WTC11 (cell line): Measurements from ENCODE around the gene C1QTNF12. TPM values are rescaled to one million over a fixed set of nuclear protein-coding genes. Genes with fewer than 3 reads are reported as not detected.

Experiments used
- ATAC-seq: fragments of 200-7000 bp; cut with Tn5 transposase; 2 replicates; pipeline ENCODE4 v1.10.0; 2021; ENCODE audit warnings: mild to moderate bottlenecking, moderate library complexity
- CTCF ChIA-PET: fragments of 300-600 bp; sonication (Branson Sonifier 250); formaldehyde crosslinking; loops from one replicate; lab custom pipeline; 2021; ENCODE audit warnings: antibody characterized with exemption; lab: Charles Lee
- POLR2A ChIA-PET: fragments of 350-600 bp; sonication (Branson Sonifier 250); formaldehyde crosslinking; loops from one replicate; lab custom pipeline; 2021; ENCODE audit warnings: antibody characterized with exemption; lab: Charles Lee
- DNase-seq: peaks from one replicate; pipeline ENCODE4 v3.0.0; 2021; ENCODE audit warnings: low spot score
- H3K27ac Mint-ChIP-seq: 2 replicates; pipeline ENCODE4 v1.8.0; 2021; ENCODE audit warnings: mixed read lengths
- H3K27me3 Mint-ChIP-seq: 2 replicates; pipeline ENCODE4 v1.8.0; 2021; ENCODE audit warnings: low read depth, mild to moderate bottlenecking, moderate library complexity, mixed read lengths
- H3K36me3 Mint-ChIP-seq: 2 replicates; pipeline ENCODE4 v1.8.0; 2021; ENCODE audit warnings: mixed read lengths
- H3K4me1 Mint-ChIP-seq: 2 replicates; pipeline ENCODE4 v1.8.0; 2022; ENCODE audit warnings: mixed read lengths
- H3K4me3 Mint-ChIP-seq: 2 replicates; pipeline ENCODE4 v1.8.0; 2021; ENCODE audit warnings: mild to moderate bottlenecking, moderate library complexity, mixed read lengths
- H3K9me3 Mint-ChIP-seq: 2 replicates; pipeline ENCODE4 v1.8.0; 2021; ENCODE audit warnings: mixed read lengths
- CBFB ChIP-seq: sonication (generic); formaldehyde crosslinking; IDR thresholded peaks from 2 replicates; pipeline ENCODE4 v1.8.1; 2022; ENCODE audit warnings: mild to moderate bottlenecking, low read depth, missing genetic modification reagents
- EMX1 ChIP-seq: fragments of 250-450 bp; sonication (Bioruptor Pico); IDR thresholded peaks from 2 replicates; pipeline ENCODE4 v1.8.0; 2021; ENCODE audit warnings: mild to moderate bottlenecking
- ESRRA ChIP-seq: sonication (generic); formaldehyde crosslinking; IDR thresholded peaks from 2 replicates; pipeline ENCODE4 v1.8.1; 2022; ENCODE audit warnings: mild to moderate bottlenecking, missing genetic modification reagents, borderline replicate concordance
- JUN ChIP-seq: sonication (generic); formaldehyde crosslinking; IDR thresholded peaks from 2 replicates; pipeline ENCODE4 v1.8.0; 2023; ENCODE audit warnings: mild to moderate bottlenecking, missing genetic modification reagents
- NFATC4 ChIP-seq: fragments of 250-450 bp; sonication (Bioruptor Pico); IDR thresholded peaks from 2 replicates; pipeline ENCODE4 v1.9.0; 2021; ENCODE audit warnings: mild to moderate bottlenecking
- NFYB ChIP-seq: sonication (generic); formaldehyde crosslinking; conservative IDR thresholded peaks from 2 replicates; pipeline ENCODE4 v1.8.0; 2022; ENCODE audit warnings: low read depth, missing genetic modification reagents
- PRRX2 ChIP-seq: fragments of 250-450 bp; sonication (Bioruptor Pico); IDR thresholded peaks from 2 replicates; pipeline ENCODE4 v1.8.0; 2021; ENCODE audit warnings: mild to moderate bottlenecking
- total RNA-seq: library from RNA; stranded (reverse); gene quantifications from 3 replicates; pipeline ENCODE4 v1.2.3, GENCODE V29; 2021
- TF ChIP-seq, protein P1 (sequence below): sonication (generic); formaldehyde crosslinking; IDR thresholded peaks from 2 replicates; pipeline ENCODE4 v1.8.1; 2023; ENCODE audit warnings: mild to moderate bottlenecking, missing genetic modification reagents
- TF ChIP-seq, protein P2 (sequence below): sonication (generic); formaldehyde crosslinking; IDR thresholded peaks from 2 replicates; pipeline ENCODE4 v1.8.0; 2022; ENCODE audit warnings: mild to moderate bottlenecking, missing genetic modification reagents
- TF ChIP-seq, protein P3 (sequence below): sonication (generic); formaldehyde crosslinking; IDR thresholded peaks from 2 replicates; pipeline ENCODE4 v1.8.0; 2022; ENCODE audit warnings: mild to moderate bottlenecking, missing genetic modification reagents
- TF ChIP-seq, protein P4 (sequence below): sonication (generic); formaldehyde crosslinking; IDR thresholded peaks from 2 replicates; pipeline ENCODE4 v1.8.0; 2022; ENCODE audit warnings: missing genetic modification reagents
- TF ChIP-seq, protein P5 (sequence below): sonication (generic); formaldehyde crosslinking; IDR thresholded peaks from 2 replicates; pipeline ENCODE4 v1.8.1; 2022; ENCODE audit warnings: mild to moderate bottlenecking, moderate library complexity, missing genetic modification reagents
- TF ChIP-seq, protein P6 (sequence below): sonication (generic); formaldehyde crosslinking; IDR thresholded peaks from 2 replicates; pipeline ENCODE4 v1.8.0; 2023; ENCODE audit warnings: missing genetic modification reagents, mild to moderate bottlenecking, borderline replicate concordance
- TF ChIP-seq, protein P7 (sequence below): sonication (generic); formaldehyde crosslinking; IDR thresholded peaks from 2 replicates; pipeline ENCODE4 v1.8.0; 2023; ENCODE audit warnings: mild to moderate bottlenecking, missing genetic modification reagents

Gene C1QTNF12
- total RNA-seq, 1 experiment from 2014 or later: 10.3 TPM

DNA sequence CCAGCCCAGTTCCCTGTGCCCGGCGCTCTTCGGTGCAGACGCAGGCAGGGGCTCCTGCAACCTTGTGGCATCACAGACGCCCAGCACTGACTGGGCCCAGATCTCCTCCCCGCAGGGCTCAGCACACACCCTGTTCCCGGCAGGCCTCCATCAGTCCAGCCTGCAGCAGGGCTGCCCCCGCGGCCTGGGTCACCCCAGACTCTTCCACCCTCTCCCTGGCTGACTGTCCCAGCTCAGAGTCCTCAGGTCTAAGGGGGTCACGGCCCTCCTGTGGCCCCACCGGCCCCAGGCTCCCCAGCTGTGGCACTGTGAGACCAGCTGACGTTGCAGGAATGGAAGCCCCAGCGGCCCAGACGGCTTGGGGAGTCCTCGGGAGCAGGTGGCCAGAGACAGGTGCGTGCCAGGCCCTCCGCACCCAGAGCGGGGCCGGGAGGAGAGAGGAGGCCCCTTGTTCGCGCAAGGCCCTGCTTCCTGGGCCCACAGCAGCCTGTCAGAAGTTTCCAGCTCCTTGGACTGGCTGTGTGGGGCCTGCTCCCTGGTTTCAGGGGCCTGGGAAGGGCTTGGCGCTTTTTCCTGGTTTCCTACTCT, 10.3 kb downstream of the C1QTNF12 start:
- Mint-ChIP-seq H3K27ac (no peak overlapping the region), H3K27me3 (no peaks in the 10 kb centered on the region), H3K4me3 (no peak overlapping the region), H3K36me3 (peaks cover 5% of the 10 kb centered on the region), H3K9me3 (peaks cover 3% of the 10 kb centered on the region; the same call in 1 of the 2 replicates), H3K4me1 (peaks cover 3% of the 10 kb centered on the region)
- DNase-seq (no peak), ATAC-seq (no peak)
- TF ChIP-seq, protein P1, sequence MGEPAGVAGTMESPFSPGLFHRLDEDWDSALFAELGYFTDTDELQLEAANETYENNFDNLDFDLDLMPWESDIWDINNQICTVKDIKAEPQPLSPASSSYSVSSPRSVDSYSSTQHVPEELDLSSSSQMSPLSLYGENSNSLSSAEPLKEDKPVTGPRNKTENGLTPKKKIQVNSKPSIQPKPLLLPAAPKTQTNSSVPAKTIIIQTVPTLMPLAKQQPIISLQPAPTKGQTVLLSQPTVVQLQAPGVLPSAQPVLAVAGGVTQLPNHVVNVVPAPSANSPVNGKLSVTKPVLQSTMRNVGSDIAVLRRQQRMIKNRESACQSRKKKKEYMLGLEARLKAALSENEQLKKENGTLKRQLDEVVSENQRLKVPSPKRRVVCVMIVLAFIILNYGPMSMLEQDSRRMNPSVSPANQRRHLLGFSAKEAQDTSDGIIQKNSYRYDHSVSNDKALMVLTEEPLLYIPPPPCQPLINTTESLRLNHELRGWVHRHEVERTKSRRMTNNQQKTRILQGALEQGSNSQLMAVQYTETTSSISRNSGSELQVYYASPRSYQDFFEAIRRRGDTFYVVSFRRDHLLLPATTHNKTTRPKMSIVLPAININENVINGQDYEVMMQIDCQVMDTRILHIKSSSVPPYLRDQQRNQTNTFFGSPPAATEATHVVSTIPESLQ (CRISPR knock-in tag): no peak
- TF ChIP-seq, protein P2, sequence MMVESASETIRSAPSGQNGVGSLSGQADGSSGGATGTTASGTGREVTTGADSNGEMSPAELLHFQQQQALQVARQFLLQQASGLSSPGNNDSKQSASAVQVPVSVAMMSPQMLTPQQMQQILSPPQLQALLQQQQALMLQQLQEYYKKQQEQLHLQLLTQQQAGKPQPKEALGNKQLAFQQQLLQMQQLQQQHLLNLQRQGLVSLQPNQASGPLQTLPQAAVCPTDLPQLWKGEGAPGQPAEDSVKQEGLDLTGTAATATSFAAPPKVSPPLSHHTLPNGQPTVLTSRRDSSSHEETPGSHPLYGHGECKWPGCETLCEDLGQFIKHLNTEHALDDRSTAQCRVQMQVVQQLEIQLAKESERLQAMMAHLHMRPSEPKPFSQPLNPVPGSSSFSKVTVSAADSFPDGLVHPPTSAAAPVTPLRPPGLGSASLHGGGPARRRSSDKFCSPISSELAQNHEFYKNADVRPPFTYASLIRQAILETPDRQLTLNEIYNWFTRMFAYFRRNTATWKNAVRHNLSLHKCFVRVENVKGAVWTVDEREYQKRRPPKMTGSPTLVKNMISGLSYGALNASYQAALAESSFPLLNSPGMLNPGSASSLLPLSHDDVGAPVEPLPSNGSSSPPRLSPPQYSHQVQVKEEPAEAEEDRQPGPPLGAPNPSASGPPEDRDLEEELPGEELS (CRISPR knock-in tag): no peak
- TF ChIP-seq, protein P3, sequence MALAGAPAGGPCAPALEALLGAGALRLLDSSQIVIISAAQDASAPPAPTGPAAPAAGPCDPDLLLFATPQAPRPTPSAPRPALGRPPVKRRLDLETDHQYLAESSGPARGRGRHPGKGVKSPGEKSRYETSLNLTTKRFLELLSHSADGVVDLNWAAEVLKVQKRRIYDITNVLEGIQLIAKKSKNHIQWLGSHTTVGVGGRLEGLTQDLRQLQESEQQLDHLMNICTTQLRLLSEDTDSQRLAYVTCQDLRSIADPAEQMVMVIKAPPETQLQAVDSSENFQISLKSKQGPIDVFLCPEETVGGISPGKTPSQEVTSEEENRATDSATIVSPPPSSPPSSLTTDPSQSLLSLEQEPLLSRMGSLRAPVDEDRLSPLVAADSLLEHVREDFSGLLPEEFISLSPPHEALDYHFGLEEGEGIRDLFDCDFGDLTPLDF: 0 out of 2 replicates have a peak, but pooled peaks have one; percentile 22
- 0 out of 2 replicates have a peak, but pooled peaks have one; percentile 10 for TF ChIP-seq ESRRA
- ChIA-PET CTCF (interaction anchor here (0.8 to 2.3 kb wide), 4 partner anchors 11 to 115 kb away, joined by 3 to 9 read pairs (median 5); partner anchors contain the start of genes C1QTNF12 and UBE2J2), POLR2A (no interaction called here)

DNA sequence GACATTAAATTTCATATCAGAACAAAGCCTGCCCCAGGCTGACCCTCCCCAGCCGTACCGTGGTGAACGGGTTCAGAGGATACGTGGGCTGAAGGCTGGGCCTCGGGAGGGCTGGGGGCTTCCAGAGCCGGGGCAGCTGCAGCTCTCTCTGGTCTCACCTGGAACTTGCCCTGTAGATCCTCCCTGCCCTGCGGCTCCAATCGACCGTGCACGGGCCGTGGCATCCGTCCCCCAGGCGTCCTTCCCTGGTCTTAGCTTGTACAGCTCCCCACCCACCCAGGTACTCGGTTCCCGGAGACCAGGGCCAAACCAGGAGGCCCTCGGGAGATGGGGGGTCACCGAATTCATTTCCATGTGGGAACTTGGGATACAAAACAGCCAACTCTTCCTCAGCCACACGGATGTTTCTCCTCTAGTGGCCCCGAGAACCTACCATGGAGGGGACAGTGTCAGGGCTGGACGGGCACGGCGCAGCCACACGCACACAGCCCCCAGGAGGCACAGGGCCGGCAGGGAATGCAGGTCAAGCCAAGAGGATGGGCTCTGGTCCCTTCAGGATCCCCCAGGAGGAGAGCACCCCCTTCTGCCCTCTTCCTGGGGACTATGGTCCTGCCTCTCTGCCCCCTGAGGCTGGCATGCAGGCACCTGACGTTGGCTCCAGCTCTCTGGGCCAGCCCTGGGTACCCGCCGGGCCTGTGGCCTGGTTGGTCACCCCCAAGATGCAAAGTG, 11.3 kb downstream of the C1QTNF12 start:
- ChIA-PET CTCF (no interaction called here), POLR2A (no interaction called here)
- Mint-ChIP-seq H3K4me1 (peaks cover 10% of the 10 kb centered on the region), H3K9me3 (peaks cover 3% of the 10 kb centered on the region; the same call in 1 of the 2 replicates), H3K27me3 (no peaks in the 10 kb centered on the region), H3K4me3 (no peak overlapping the region), H3K27ac (no peak overlapping the region), H3K36me3 (peaks cover 5% of the 10 kb centered on the region)
- no peak for DNase-seq
- no peak for ATAC-seq
- TF ChIP-seq, protein P4, sequence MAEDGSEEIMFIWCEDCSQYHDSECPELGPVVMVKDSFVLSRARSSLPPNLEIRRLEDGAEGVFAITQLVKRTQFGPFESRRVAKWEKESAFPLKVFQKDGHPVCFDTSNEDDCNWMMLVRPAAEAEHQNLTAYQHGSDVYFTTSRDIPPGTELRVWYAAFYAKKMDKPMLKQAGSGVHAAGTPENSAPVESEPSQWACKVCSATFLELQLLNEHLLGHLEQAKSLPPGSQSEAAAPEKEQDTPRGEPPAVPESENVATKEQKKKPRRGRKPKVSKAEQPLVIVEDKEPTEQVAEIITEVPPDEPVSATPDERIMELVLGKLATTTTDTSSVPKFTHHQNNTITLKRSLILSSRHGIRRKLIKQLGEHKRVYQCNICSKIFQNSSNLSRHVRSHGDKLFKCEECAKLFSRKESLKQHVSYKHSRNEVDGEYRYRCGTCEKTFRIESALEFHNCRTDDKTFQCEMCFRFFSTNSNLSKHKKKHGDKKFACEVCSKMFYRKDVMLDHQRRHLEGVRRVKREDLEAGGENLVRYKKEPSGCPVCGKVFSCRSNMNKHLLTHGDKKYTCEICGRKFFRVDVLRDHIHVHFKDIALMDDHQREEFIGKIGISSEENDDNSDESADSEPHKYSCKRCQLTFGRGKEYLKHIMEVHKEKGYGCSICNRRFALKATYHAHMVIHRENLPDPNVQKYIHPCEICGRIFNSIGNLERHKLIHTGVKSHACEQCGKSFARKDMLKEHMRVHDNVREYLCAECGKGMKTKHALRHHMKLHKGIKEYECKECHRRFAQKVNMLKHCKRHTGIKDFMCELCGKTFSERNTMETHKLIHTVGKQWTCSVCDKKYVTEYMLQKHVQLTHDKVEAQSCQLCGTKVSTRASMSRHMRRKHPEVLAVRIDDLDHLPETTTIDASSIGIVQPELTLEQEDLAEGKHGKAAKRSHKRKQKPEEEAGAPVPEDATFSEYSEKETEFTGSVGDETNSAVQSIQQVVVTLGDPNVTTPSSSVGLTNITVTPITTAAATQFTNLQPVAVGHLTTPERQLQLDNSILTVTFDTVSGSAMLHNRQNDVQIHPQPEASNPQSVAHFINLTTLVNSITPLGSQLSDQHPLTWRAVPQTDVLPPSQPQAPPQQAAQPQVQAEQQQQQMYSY (CRISPR knock-in tag): no peak
- no peak for TF ChIP-seq JUN (CRISPR knock-in tag)
- TF ChIP-seq PRRX2 (CRISPR knock-in tag): no peak
- TF ChIP-seq NFYB (CRISPR knock-in tag): no peak
- TF ChIP-seq, protein P5, sequence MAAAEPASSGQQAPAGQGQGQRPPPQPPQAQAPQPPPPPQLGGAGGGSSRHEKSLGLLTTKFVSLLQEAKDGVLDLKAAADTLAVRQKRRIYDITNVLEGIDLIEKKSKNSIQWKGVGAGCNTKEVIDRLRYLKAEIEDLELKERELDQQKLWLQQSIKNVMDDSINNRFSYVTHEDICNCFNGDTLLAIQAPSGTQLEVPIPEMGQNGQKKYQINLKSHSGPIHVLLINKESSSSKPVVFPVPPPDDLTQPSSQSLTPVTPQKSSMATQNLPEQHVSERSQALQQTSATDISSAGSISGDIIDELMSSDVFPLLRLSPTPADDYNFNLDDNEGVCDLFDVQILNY (CRISPR knock-in tag): no peak
- TF ChIP-seq, protein P6, sequence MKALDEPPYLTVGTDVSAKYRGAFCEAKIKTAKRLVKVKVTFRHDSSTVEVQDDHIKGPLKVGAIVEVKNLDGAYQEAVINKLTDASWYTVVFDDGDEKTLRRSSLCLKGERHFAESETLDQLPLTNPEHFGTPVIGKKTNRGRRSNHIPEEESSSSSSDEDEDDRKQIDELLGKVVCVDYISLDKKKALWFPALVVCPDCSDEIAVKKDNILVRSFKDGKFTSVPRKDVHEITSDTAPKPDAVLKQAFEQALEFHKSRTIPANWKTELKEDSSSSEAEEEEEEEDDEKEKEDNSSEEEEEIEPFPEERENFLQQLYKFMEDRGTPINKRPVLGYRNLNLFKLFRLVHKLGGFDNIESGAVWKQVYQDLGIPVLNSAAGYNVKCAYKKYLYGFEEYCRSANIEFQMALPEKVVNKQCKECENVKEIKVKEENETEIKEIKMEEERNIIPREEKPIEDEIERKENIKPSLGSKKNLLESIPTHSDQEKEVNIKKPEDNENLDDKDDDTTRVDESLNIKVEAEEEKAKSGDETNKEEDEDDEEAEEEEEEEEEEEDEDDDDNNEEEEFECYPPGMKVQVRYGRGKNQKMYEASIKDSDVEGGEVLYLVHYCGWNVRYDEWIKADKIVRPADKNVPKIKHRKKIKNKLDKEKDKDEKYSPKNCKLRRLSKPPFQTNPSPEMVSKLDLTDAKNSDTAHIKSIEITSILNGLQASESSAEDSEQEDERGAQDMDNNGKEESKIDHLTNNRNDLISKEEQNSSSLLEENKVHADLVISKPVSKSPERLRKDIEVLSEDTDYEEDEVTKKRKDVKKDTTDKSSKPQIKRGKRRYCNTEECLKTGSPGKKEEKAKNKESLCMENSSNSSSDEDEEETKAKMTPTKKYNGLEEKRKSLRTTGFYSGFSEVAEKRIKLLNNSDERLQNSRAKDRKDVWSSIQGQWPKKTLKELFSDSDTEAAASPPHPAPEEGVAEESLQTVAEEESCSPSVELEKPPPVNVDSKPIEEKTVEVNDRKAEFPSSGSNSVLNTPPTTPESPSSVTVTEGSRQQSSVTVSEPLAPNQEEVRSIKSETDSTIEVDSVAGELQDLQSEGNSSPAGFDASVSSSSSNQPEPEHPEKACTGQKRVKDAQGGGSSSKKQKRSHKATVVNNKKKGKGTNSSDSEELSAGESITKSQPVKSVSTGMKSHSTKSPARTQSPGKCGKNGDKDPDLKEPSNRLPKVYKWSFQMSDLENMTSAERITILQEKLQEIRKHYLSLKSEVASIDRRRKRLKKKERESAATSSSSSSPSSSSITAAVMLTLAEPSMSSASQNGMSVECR (CRISPR knock-in tag): no peak
- no peak for TF ChIP-seq CBFB
- no peak for TF ChIP-seq EMX1
- TF ChIP-seq, protein P7, sequence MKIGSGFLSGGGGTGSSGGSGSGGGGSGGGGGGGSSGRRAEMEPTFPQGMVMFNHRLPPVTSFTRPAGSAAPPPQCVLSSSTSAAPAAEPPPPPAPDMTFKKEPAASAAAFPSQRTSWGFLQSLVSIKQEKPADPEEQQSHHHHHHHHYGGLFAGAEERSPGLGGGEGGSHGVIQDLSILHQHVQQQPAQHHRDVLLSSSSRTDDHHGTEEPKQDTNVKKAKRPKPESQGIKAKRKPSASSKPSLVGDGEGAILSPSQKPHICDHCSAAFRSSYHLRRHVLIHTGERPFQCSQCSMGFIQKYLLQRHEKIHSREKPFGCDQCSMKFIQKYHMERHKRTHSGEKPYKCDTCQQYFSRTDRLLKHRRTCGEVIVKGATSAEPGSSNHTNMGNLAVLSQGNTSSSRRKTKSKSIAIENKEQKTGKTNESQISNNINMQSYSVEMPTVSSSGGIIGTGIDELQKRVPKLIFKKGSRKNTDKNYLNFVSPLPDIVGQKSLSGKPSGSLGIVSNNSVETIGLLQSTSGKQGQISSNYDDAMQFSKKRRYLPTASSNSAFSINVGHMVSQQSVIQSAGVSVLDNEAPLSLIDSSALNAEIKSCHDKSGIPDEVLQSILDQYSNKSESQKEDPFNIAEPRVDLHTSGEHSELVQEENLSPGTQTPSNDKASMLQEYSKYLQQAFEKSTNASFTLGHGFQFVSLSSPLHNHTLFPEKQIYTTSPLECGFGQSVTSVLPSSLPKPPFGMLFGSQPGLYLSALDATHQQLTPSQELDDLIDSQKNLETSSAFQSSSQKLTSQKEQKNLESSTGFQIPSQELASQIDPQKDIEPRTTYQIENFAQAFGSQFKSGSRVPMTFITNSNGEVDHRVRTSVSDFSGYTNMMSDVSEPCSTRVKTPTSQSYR (CRISPR knock-in tag): no peak
- no peak for TF ChIP-seq NFATC4 (CRISPR knock-in tag)
- TF ChIP-seq ESRRA: no peak
